ENCODE results near the gene ARHGEF6. TPM values are rescaled to one million over a fixed set of nuclear protein-coding genes. Genes with fewer than 3 reads are reported as not detected.

The ARHGEF6 gene
- total RNA-seq, 4 donors from 2014 or later, result 4.2 to 13.9 (median 8.2) TPM

GRCh38 chrX:136733613-136734012, 47.1 kb downstream of the ARHGEF6 start:
- Histone ChIP-seq H3K27me3 (no peaks in the 10 kb centered on the region), H3K9me3 (no peaks in the 10 kb centered on the region), H3K4me3 (no peak overlapping the region), H3K4me1 (no peaks in the 10 kb centered on the region), H3K27ac (no peak overlapping the region), H3K36me3 (no peaks in the 10 kb centered on the region)
- intact Hi-C loops (cut with DNase I; ENCODE audit: low total_unique reads), result no loop called here
- no peak for DNase-seq
- in situ Hi-C loops (cut with MboI; ENCODE audit: low pct_ligation_motif_present in 1 of 4, low pct_unique_long_range_greater_than_20kb in 1 of 4, low sequenced_read_pairs in 3 of 4), result no loop called here
- TF ChIP-seq EP300 (IDR thresholded peaks at IDR 0.05; ENCODE audit: low read depth) (no peak), CTCF (IDR thresholded peaks at IDR 0.05) (no peak), POLR2A (IDR thresholded peaks at IDR 0.05) (no peak), POLR2AphosphoS5 (IDR thresholded peaks at IDR 0.05) (no peak)
- 71 to 92% methylated on average over 2 to 3 of the region's 3 CpGs for WGBS, 2 donors (ENCODE audit: low coverage in 1 of 2)

- Histone ChIP-seq H3K27ac (no peak overlapping the region), H3K36me3 (no peaks in the 10 kb centered on the region), H3K27me3 (no peaks in the 10 kb centered on the region), H3K9me3 (no peaks in the 10 kb centered on the region), H3K4me3 (no peak overlapping the region), H3K4me1 (no peaks in the 10 kb centered on the region)
- DNase-seq, result no peak
- WGBS, 2 donors (ENCODE audit: low coverage in 1 of 2), result 87% methylated on average over 3 of the region's 3 CpGs; no CpG with 5 or more reads in 1 of the 2 donors
- in situ Hi-C loops (cut with MboI; ENCODE audit: low pct_ligation_motif_present in 1 of 4, low pct_unique_long_range_greater_than_20kb in 1 of 4, low sequenced_read_pairs in 3 of 4), result no loop called here
- no peak for TF ChIP-seq POLR2AphosphoS5 (IDR thresholded peaks at IDR 0.05)
- no peak for TF ChIP-seq POLR2A (IDR thresholded peaks at IDR 0.05)
- no peak for TF ChIP-seq EP300 (IDR thresholded peaks at IDR 0.05; ENCODE audit: low read depth)
- no peak for TF ChIP-seq CTCF (IDR thresholded peaks at IDR 0.05)
- intact Hi-C loops (cut with DNase I; ENCODE audit: low total_unique reads), result no loop called here
These were observed 48.9 kb downstream of the ARHGEF6 start for GRCh38 chrX:136731798-136732197.

GRCh38 chrX:136731207-136731782, 49.4 kb downstream of the ARHGEF6 start:
- Histone ChIP-seq H3K4me3 (no peak overlapping the region), H3K4me1 (no peaks in the 10 kb centered on the region), H3K27ac (no peak overlapping the region), H3K9me3 (no peaks in the 10 kb centered on the region), H3K36me3 (no peaks in the 10 kb centered on the region), H3K27me3 (no peaks in the 10 kb centered on the region)
- no peak for DNase-seq
- WGBS, 2 donors (ENCODE audit: low coverage in 1 of 2), result 60 to 72% methylated on average over 1 to 5 of the region's 5 CpGs
- in situ Hi-C loops (cut with MboI; ENCODE audit: low pct_ligation_motif_present in 1 of 4, low pct_unique_long_range_greater_than_20kb in 1 of 4, low sequenced_read_pairs in 3 of 4), result no loop called here
- TF ChIP-seq CTCF (IDR thresholded peaks at IDR 0.05), result no peak
- TF ChIP-seq EP300 (IDR thresholded peaks at IDR 0.05; ENCODE audit: low read depth), result no peak
- no peak for TF ChIP-seq POLR2A (IDR thresholded peaks at IDR 0.05)
- no peak for TF ChIP-seq POLR2AphosphoS5 (IDR thresholded peaks at IDR 0.05)
- intact Hi-C loops (cut with DNase I; ENCODE audit: low total_unique reads), result no loop called here

GRCh38 chrX:136728393-136728792, 52.3 kb downstream of the ARHGEF6 start:
- no peaks in the 10 kb centered on the region for H3K36me3 ChIP-seq
- no peaks in the 10 kb centered on the region for H3K27me3 ChIP-seq
- no peaks in the 10 kb centered on the region for H3K4me1 ChIP-seq
- TF ChIP-seq CTCF (IDR thresholded peaks at IDR 0.05) (no peak), POLR2AphosphoS5 (IDR thresholded peaks at IDR 0.05) (no peak)
- in situ Hi-C loops (cut with MboI; ENCODE audit: low pct_ligation_motif_present in 1 of 4, low pct_unique_long_range_greater_than_20kb in 1 of 4, low sequenced_read_pairs in 3 of 4) (no loop called here), intact Hi-C loops (cut with DNase I; ENCODE audit: low total_unique reads) (no loop called here)
- DNase-seq, result no peak
- WGBS, 2 donors (ENCODE audit: low coverage in 1 of 2), result 70% methylated on average over 1 of the region's 1 CpG; no CpG with 5 or more reads in 1 of the 2 donors
- no peaks in the 10 kb centered on the region for H3K9me3 ChIP-seq
- no peak overlapping the region for H3K27ac ChIP-seq
- H3K4me3 ChIP-seq, result no peak overlapping the region
